HG03159 (cell line): ENCODE results near the gene EIF2S2.
"Not testable (repeated sequence)": the region's sequence is repeated elsewhere in the genome, so short reads cannot be mapped to it uniquely, and the experiment has no call there.

Source experiments
- ATAC-seq: cut with Tn5 transposase; IDR thresholded peaks from one replicate; pipeline ENCODE4 v1.9.1; 2021; ENCODE audit warnings: mild to moderate bottlenecking, moderate library complexity; ENCODE audit not compliant: unreplicated experiment

Gene EIF2S2

GRCh38 chr20:34111702-34112599 lies at the start of gene EIF2S2:
EIF2S2 (minus strand) TSS chr20:34112243; CDS start chr20:34112110, 133 bp downstream.
- peak; percentile 90 for ATAC-seq

- ATAC-seq = not testable (repeated sequence)
Measured at GRCh38 chr20:34157697-34158096, 45.7 kb upstream of the EIF2S2 start.

GRCh38 chr20:34155836-34156235 lies 43.8 kb upstream of the EIF2S2 start:
- no peak for ATAC-seq

GRCh38 chr20:34153169-34153568 lies 41.1 kb upstream of the EIF2S2 start:
- ATAC-seq = not testable (repeated sequence)

- ATAC-seq = not testable (repeated sequence)
Measured at GRCh38 chr20:34152073-34152472, 40.0 kb upstream of the EIF2S2 start.

GRCh38 chr20:34150306-34151000 lies 38.4 kb upstream of the EIF2S2 start:
- no peak for ATAC-seq

- ATAC-seq = no peak
Measured at GRCh38 chr20:34145280-34145819, 33.3 kb upstream of the EIF2S2 start.

GRCh38 chr20:34143951-34144350 lies 31.9 kb upstream of the EIF2S2 start:
- no peak for ATAC-seq

- ATAC-seq = no peak
Measured at GRCh38 chr20:34142121-34142520, 30.1 kb upstream of the EIF2S2 start.

- no peak for ATAC-seq
Measured at GRCh38 chr20:34141293-34141692, 29.2 kb upstream of the EIF2S2 start.

- not testable (repeated sequence) for ATAC-seq
Measured at GRCh38 chr20:34135525-34136275, 23.7 kb upstream of the EIF2S2 start.

- ATAC-seq = not testable (repeated sequence)
Measured at GRCh38 chr20:34133365-34133860, 21.4 kb upstream of the EIF2S2 start.

- ATAC-seq = not testable (repeated sequence)
Measured at GRCh38 chr20:34132943-34133342, 20.9 kb upstream of the EIF2S2 start.

- not testable (repeated sequence) for ATAC-seq
Measured at GRCh38 chr20:34132491-34132890, 20.4 kb upstream of the EIF2S2 start.

GRCh38 chr20:34131491-34131890 lies 19.4 kb upstream of the EIF2S2 start:
- no peak for ATAC-seq

- no peak for ATAC-seq
Measured at GRCh38 chr20:34129518-34130162, 17.6 kb upstream of the EIF2S2 start.

GRCh38 chr20:34127792-34128191 lies 15.7 kb upstream of the EIF2S2 start:
- ATAC-seq = no peak

- no peak for ATAC-seq
Measured at GRCh38 chr20:34124469-34125249, 12.6 kb upstream of the EIF2S2 start.

GRCh38 chr20:34123309-34123708 lies 11.3 kb upstream of the EIF2S2 start:
- ATAC-seq = no peak
